DOHH2 (cell line): Measurements from ENCODE around the gene NMNAT2.

ENCODE experiments used
- H3F3A ChIP-seq: fragments of 200-600 bp; sonication (generic), shearing (Covaris generic); 2 replicates; pipeline ENCODE4 v1.6.0; 2016; ENCODE audit warnings: antibody characterized with exemption, mild to moderate bottlenecking; ENCODE audit not compliant: control insufficient read depth, insufficient read depth
- H3K27ac ChIP-seq: fragments of 200-600 bp; sonication (generic); 2 replicates; pipeline ENCODE4 v1.5.1; 2014; ENCODE audit warnings: low read depth, mild to moderate bottlenecking, low read length, moderate library complexity
- H3K27me3 ChIP-seq: fragments of 200-600 bp; sonication (generic); 2 replicates; pipeline ENCODE4 v1.6.1; 2014; ENCODE audit warnings: mild to moderate bottlenecking, low read length, mixed read lengths; ENCODE audit not compliant: control insufficient read depth
- H3K36me3 ChIP-seq: fragments of 200-600 bp; sonication (generic); 2 replicates; pipeline ENCODE4 v1.6.1; 2014; ENCODE audit warnings: mild to moderate bottlenecking, low read length, moderate library complexity, mixed read lengths; ENCODE audit not compliant: control insufficient read depth
- H3K4me1 ChIP-seq: fragments of 200-600 bp; sonication (generic); 2 replicates; pipeline ENCODE4 v1.6.1; 2014; ENCODE audit warnings: mild to moderate bottlenecking, low read length, mixed read lengths; ENCODE audit not compliant: control insufficient read depth
- H3K4me2 ChIP-seq: fragments of 200-600 bp; sonication (generic); 2 replicates; pipeline ENCODE4 v1.6.0; 2014; ENCODE audit warnings: mild to moderate bottlenecking, low read length, moderate library complexity
- H3K4me3 ChIP-seq: fragments of 200-600 bp; sonication (generic); 2 replicates; pipeline ENCODE4 v1.5.1; 2014; ENCODE audit warnings: mild to moderate bottlenecking, low read length, mixed read lengths
- H3K79me2 ChIP-seq: fragments of 200-600 bp; sonication (generic); 2 replicates; pipeline ENCODE4 v1.6.1; 2014; ENCODE audit warnings: mild to moderate bottlenecking, low read length, mixed read lengths; ENCODE audit not compliant: control insufficient read depth
- H3K9me2 ChIP-seq: fragments of 200-600 bp; sonication (generic); replicated peaks from 2 replicates; pipeline ENCODE4 v1.6.1; 2014; ENCODE audit warnings: mild to moderate bottlenecking, low read length, mixed read lengths; ENCODE audit not compliant: control insufficient read depth
- H3K9me3 ChIP-seq: fragments of 200-600 bp; sonication (generic); 2 replicates; pipeline ENCODE4 v1.6.1; 2014; ENCODE audit warnings: antibody characterized with exemption, low read length, mixed read lengths; ENCODE audit not compliant: control insufficient read depth, insufficient read depth
- H4K20me1 ChIP-seq: fragments of 200-600 bp; sonication (generic); 2 replicates; pipeline ENCODE4 v1.6.0; 2014; ENCODE audit warnings: low read depth, mild to moderate bottlenecking, antibody characterized with exemption, low read length, moderate library complexity; ENCODE audit not compliant: control insufficient read depth, insufficient read depth
- EZH2phosphoT487 ChIP-seq: fragments of 200-600 bp; sonication (generic); IDR thresholded peaks from 2 replicates; pipeline ENCODE4 v1.6.1; 2017; ENCODE audit warnings: borderline replicate concordance, mild to moderate bottlenecking, antibody characterized with exemption, low read length, moderate library complexity, mixed read lengths
- TF ChIP-seq, protein P1 (sequence below): fragments of 200-600 bp; sonication (generic); IDR thresholded peaks from one replicate; pipeline ENCODE4 v1.5.1; 2014; ENCODE audit warnings: antibody characterized with exemption, mild to moderate bottlenecking, low read depth, low read length; ENCODE audit not compliant: poor library complexity, severe bottlenecking

Gene NMNAT2

GRCh38 chr1:183237046-183237445 lies 181.1 kb downstream of the NMNAT2 start:
- H3K27me3 ChIP-seq: peaks cover 12% of the 10 kb centered on the region
- no peaks in the 10 kb centered on the region for H3K4me1 ChIP-seq
- H3K9me3 ChIP-seq: no peaks in the 10 kb centered on the region
- no peaks in the 10 kb centered on the region for H4K20me1 ChIP-seq
- no peak overlapping the region for H3K27ac ChIP-seq
- H3F3A ChIP-seq: no peaks in the 10 kb centered on the region
- no peaks in the 10 kb centered on the region for H3K9me2 ChIP-seq
- no peaks in the 10 kb centered on the region for H3K79me2 ChIP-seq
- no peak overlapping the region for H3K4me3 ChIP-seq
- no peak for TF ChIP-seq EZH2phosphoT487
- no peak overlapping the region for H3K4me2 ChIP-seq
- H3K36me3 ChIP-seq: no peaks in the 10 kb centered on the region

- H3K9me3 ChIP-seq: no peaks in the 10 kb centered on the region
- H3K36me3 ChIP-seq: no peaks in the 10 kb centered on the region
- no peaks in the 10 kb centered on the region for H3K9me2 ChIP-seq
- H3K4me1 ChIP-seq: no peaks in the 10 kb centered on the region
- no peak for TF ChIP-seq EZH2phosphoT487
- TF ChIP-seq, protein P1, sequence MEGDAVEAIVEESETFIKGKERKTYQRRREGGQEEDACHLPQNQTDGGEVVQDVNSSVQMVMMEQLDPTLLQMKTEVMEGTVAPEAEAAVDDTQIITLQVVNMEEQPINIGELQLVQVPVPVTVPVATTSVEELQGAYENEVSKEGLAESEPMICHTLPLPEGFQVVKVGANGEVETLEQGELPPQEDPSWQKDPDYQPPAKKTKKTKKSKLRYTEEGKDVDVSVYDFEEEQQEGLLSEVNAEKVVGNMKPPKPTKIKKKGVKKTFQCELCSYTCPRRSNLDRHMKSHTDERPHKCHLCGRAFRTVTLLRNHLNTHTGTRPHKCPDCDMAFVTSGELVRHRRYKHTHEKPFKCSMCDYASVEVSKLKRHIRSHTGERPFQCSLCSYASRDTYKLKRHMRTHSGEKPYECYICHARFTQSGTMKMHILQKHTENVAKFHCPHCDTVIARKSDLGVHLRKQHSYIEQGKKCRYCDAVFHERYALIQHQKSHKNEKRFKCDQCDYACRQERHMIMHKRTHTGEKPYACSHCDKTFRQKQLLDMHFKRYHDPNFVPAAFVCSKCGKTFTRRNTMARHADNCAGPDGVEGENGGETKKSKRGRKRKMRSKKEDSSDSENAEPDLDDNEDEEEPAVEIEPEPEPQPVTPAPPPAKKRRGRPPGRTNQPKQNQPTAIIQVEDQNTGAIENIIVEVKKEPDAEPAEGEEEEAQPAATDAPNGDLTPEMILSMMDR: no peak
- H3K27me3 ChIP-seq: peaks cover 7% of the 10 kb centered on the region
- H3K79me2 ChIP-seq: no peaks in the 10 kb centered on the region
- H3K4me3 ChIP-seq: no peak overlapping the region
- no peaks in the 10 kb centered on the region for H3F3A ChIP-seq
- H3K4me2 ChIP-seq: no peak overlapping the region
- H4K20me1 ChIP-seq: no peaks in the 10 kb centered on the region
- no peak overlapping the region for H3K27ac ChIP-seq
Observed at GRCh38 chr1:183236158-183236725, 181.9 kb downstream of the NMNAT2 start.

DNA sequence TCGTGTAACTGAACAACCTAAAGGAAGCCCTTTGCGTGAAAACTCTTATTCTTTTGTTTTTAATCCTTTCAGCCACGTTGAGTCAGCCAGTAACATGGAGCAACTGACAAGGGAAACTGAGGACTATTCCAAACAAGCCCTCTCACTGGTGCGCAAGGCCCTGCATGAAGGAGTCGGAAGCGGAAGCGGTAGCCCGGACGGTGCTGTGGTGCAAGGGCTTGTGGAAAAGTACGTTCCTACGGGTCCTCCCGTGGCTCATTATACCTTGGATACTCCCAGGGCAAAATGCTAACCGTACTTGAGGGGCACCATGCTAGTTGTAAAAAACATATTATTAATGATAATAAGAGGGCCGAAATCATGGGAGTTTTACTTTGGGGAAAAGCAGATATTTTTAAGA lies 182.7 kb downstream of the NMNAT2 start:
- H3K79me2 ChIP-seq: no peaks in the 10 kb centered on the region
- TF ChIP-seq, protein P1: no peak
- no peak for TF ChIP-seq EZH2phosphoT487
- no peak overlapping the region for H3K27ac ChIP-seq
- H3K36me3 ChIP-seq: no peaks in the 10 kb centered on the region
- no peaks in the 10 kb centered on the region for H3K4me1 ChIP-seq
- peaks cover 5% of the 10 kb centered on the region; the same call in 1 of the 2 replicates for H3K27me3 ChIP-seq
- H3K9me2 ChIP-seq: no peaks in the 10 kb centered on the region
- no peak overlapping the region for H3K4me3 ChIP-seq
- no peak overlapping the region for H3K4me2 ChIP-seq
- H3F3A ChIP-seq: no peaks in the 10 kb centered on the region
- no peaks in the 10 kb centered on the region for H4K20me1 ChIP-seq
- H3K9me3 ChIP-seq: no peaks in the 10 kb centered on the region

- Histone ChIP-seq H3K27ac (no peak overlapping the region), H3K4me3 (no peak overlapping the region), H3K79me2 (no peaks in the 10 kb centered on the region), H3K36me3 (no peaks in the 10 kb centered on the region), H3F3A (no peaks in the 10 kb centered on the region), H3K4me2 (no peak overlapping the region), H3K9me2 (no peaks in the 10 kb centered on the region), H3K9me3 (no peaks in the 10 kb centered on the region), H4K20me1 (no peaks in the 10 kb centered on the region), H3K27me3 (peaks cover 1% of the 10 kb centered on the region; the same call in 1 of the 2 replicates), H3K4me1 (no peaks in the 10 kb centered on the region)
- TF ChIP-seq, protein P1: peak; percentile 68
- no peak for TF ChIP-seq EZH2phosphoT487
Observed at GRCh38 chr1:183234660-183235476, 183.3 kb downstream of the NMNAT2 start.
